Activated CD4-positive, alpha-beta T cell treated with anti-CD3 and anti-CD28 coated beads, Interleukin-2, amount 50 U/mL, for 24 hours (primary cell): ENCODE results near the gene VPS16.

Experiments
- DNase-seq, 2 donors: peaks; one replicate each; pipeline ENCODE4 v3.0.0-alpha.2; 2020; ENCODE audit warnings: low read depth in 1 of 2, low spot score in 1 of 2

Gene VPS16

GRCh38 chr20:2834401-2835110, 6.0 kb upstream of the VPS16 start:
- DNase-seq = no peak

GRCh38 chr20:2835331-2835796, 5.2 kb upstream of the VPS16 start:
- DNase-seq = no peak

GRCh38 chr20:2836035-2836434, 4.5 kb upstream of the VPS16 start:
- no peak for DNase-seq

GRCh38 chr20:2837221-2837960, 3.2 kb upstream of the VPS16 start:
- no peak for DNase-seq

GRCh38 chr20:2838170-2838797, 2.3 kb upstream of the VPS16 start:
- DNase-seq = no peak

- no peak for DNase-seq
These were observed 1.5 kb upstream of the VPS16 start for GRCh38 chr20:2838847-2839671.

GRCh38 chr20:2839732-2840137, 810 bp upstream of the VPS16 start:
- no peak for DNase-seq

GRCh38 chr20:2840967-2841531, 504 bp downstream of the VPS16 start:
- no peak for DNase-seq

GRCh38 chr20:2845607-2846006, 5.1 kb downstream of the VPS16 start:
- no peak for DNase-seq

- no peak for DNase-seq
These were observed 6.2 kb downstream of the VPS16 start for GRCh38 chr20:2846698-2847097.

- DNase-seq = no peak
These were observed 7.3 kb downstream of the VPS16 start for GRCh38 chr20:2847802-2848201.

GRCh38 chr20:2849529-2849928, 9.0 kb downstream of the VPS16 start:
- DNase-seq = no peak

- no peak for DNase-seq
These were observed 10.5 kb downstream of the VPS16 start for GRCh38 chr20:2851086-2851485.

GRCh38 chr20:2858591-2858990, 18.0 kb downstream of the VPS16 start:
- DNase-seq = no peak

- DNase-seq = no peak
These were observed 19.0 kb downstream of the VPS16 start for GRCh38 chr20:2859330-2860121.

GRCh38 chr20:2864626-2865025, 24.1 kb downstream of the VPS16 start:
- DNase-seq = no peak

GRCh38 chr20:2865101-2865500, 24.6 kb downstream of the VPS16 start:
- DNase-seq = no peak

- DNase-seq = peak in 1 of 2 donors; percentile 25
These were observed 25.1 kb downstream of the VPS16 start for GRCh38 chr20:2865630-2866029.

GRCh38 chr20:2866236-2866635, 25.7 kb downstream of the VPS16 start:
- no peak for DNase-seq
